A673 (cell line): ENCODE results near the gene SLC25A41.

Experiments used
- EZH2 ChIP-seq: fragments of 200-600 bp; sonication (generic); IDR thresholded peaks from 2 replicates; pipeline ENCODE4 v1.6.1; 2017; ENCODE audit warnings: borderline replicate concordance, low read depth, mild to moderate bottlenecking, mixed read lengths, antibody characterized with exemption, low read length; ENCODE audit not compliant: poor library complexity, severe bottlenecking
- TF ChIP-seq, protein P1 (sequence below): fragments of 300-800, 200-600 bp; sonication (generic); conservative IDR thresholded peaks from 2 replicates; pipeline ENCODE4 v1.5.1; 2017; ENCODE audit warnings: low read depth, mild to moderate bottlenecking, antibody characterized with exemption, low read length, moderate library complexity, mixed read lengths

GRCh38 chr19:6427131-6427530 is 6.4 kb downstream of the SLC25A41 start:
- no peak for TF ChIP-seq EZH2
- TF ChIP-seq, protein P1, sequence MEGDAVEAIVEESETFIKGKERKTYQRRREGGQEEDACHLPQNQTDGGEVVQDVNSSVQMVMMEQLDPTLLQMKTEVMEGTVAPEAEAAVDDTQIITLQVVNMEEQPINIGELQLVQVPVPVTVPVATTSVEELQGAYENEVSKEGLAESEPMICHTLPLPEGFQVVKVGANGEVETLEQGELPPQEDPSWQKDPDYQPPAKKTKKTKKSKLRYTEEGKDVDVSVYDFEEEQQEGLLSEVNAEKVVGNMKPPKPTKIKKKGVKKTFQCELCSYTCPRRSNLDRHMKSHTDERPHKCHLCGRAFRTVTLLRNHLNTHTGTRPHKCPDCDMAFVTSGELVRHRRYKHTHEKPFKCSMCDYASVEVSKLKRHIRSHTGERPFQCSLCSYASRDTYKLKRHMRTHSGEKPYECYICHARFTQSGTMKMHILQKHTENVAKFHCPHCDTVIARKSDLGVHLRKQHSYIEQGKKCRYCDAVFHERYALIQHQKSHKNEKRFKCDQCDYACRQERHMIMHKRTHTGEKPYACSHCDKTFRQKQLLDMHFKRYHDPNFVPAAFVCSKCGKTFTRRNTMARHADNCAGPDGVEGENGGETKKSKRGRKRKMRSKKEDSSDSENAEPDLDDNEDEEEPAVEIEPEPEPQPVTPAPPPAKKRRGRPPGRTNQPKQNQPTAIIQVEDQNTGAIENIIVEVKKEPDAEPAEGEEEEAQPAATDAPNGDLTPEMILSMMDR: no peak
